Omental fat pad (tissue), 4 donors: ENCODE data around the gene SMPD3. TPM values are rescaled to one million over a fixed set of nuclear protein-coding genes. Genes with fewer than 3 reads are reported as not detected.

ENCODE experiments used
- ATAC-seq: fragments of 150-250 bp; one replicate; pipeline ENCODE4 v1.9.1; 2016; ENCODE audit warnings: mild to moderate bottlenecking, moderate library complexity; ENCODE audit not compliant: low FRiP score
- DNase-seq: peaks from one replicate; pipeline ENCODE4 v3.0.0-alpha.2; 2019; ENCODE audit warnings: low spot score
- total RNA-seq, 4 donors: library from RNA; depleted of rRNA; stranded (reverse); fragments of >200 nt; gene quantifications; one replicate each; pipeline ENCODE4 v1.1.0, GENCODE V29; 2016
- TF ChIP-seq, protein P1 (sequence below), 3 donors: fragments of 450-650 bp; IDR thresholded peaks; one replicate each; pipeline ENCODE4 v1.5.1; 2016 to 2017; ENCODE audit warnings: antibody characterized with exemption in 3 of 3, mild to moderate bottlenecking in 3 of 3, moderate library complexity in 2 of 3

Gene SMPD3
- total RNA-seq, 4 donors from 2014 or later: 0.63 to 44.8 (median 8.1) TPM

DNA sequence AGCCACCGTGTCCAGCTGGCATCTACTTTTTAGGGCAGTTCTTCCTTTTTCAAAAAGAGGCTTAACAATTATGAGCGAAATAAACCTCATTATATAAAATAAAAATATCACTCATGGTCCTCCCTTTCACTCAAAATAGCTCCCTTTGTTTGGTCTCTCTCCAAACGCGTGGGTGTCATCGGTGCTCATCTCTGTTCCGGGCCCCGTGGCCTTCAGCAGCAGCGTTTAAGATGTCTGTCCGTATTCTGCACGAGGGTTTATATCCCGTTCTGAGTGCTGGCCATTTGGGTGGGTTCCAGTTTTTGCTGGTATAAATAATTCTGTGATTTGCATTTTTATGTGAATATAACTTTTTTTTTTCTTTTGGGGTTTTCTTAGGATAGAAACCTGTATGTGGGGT is 104.1 kb downstream of the SMPD3 start:
- ATAC-seq: no peak
- no peak for DNase-seq
- TF ChIP-seq, protein P1, sequence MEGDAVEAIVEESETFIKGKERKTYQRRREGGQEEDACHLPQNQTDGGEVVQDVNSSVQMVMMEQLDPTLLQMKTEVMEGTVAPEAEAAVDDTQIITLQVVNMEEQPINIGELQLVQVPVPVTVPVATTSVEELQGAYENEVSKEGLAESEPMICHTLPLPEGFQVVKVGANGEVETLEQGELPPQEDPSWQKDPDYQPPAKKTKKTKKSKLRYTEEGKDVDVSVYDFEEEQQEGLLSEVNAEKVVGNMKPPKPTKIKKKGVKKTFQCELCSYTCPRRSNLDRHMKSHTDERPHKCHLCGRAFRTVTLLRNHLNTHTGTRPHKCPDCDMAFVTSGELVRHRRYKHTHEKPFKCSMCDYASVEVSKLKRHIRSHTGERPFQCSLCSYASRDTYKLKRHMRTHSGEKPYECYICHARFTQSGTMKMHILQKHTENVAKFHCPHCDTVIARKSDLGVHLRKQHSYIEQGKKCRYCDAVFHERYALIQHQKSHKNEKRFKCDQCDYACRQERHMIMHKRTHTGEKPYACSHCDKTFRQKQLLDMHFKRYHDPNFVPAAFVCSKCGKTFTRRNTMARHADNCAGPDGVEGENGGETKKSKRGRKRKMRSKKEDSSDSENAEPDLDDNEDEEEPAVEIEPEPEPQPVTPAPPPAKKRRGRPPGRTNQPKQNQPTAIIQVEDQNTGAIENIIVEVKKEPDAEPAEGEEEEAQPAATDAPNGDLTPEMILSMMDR (IDR thresholded peaks at IDR 0.05): no peak

DNA sequence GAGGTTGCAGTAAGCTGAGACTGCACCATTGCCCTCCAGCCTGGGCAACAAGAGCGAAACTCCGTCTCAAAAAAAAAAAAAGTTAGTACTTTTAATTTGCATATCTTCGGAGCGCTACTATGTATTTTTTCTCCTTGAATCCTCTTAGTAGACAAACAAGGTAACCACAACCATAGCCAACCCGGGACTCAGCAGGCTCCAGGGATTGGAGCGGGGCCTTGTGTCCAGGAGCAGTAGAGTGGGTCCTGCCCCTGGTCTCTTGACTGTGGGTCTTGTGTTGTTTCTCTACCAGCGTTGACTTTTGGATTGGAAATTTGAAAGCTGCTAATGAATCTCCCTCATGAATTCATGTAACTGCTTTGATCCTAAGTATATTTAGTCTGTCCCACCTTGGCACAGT is 105.2 kb downstream of the SMPD3 start:
- ATAC-seq: no peak
- TF ChIP-seq, protein P1 (IDR thresholded peaks at IDR 0.05): no peak
- no peak for DNase-seq

DNA sequence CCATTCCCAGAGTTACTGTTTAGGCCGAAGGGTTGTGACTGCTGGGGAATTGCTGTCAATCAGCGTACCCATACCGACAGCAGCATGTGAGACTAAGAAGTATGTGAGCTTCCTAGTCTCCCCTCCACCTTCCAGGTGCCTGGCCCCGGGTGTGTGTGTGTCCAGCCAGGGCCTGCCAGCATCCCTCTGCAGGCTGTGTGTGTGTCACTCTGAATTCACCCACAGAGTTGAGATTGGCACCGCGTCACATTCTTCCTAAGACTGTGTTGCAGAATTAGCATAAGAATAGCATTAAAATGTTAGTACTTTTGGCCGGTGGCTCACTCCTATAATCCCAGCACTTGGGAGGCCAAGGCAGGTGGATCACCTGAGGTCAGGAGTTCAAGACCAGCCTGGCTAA is 105.7 kb downstream of the SMPD3 start:
- no peak for DNase-seq
- ATAC-seq: no peak
- TF ChIP-seq, protein P1 (IDR thresholded peaks at IDR 0.05): no peak

DNA sequence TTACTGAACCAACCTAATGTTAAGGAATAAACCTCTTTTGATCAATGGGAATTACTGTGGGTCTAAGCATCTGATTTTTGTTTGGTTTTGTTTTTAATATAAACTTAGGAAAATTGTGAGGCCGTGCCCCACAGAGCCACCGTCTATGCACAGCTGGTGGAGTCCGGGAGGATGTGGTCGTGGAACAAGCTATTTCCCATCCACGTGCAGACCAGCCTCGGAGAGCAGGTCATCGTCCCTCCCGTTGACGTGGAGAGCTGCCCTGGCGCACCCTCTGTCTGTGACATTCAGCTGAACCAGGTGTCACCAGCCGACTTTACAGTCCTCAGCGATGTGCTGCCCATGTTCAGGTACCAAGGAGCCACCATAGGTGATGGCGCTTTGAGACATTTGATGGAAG is 109.1 kb downstream of the SMPD3 start:
- no peak for DNase-seq

DNA sequence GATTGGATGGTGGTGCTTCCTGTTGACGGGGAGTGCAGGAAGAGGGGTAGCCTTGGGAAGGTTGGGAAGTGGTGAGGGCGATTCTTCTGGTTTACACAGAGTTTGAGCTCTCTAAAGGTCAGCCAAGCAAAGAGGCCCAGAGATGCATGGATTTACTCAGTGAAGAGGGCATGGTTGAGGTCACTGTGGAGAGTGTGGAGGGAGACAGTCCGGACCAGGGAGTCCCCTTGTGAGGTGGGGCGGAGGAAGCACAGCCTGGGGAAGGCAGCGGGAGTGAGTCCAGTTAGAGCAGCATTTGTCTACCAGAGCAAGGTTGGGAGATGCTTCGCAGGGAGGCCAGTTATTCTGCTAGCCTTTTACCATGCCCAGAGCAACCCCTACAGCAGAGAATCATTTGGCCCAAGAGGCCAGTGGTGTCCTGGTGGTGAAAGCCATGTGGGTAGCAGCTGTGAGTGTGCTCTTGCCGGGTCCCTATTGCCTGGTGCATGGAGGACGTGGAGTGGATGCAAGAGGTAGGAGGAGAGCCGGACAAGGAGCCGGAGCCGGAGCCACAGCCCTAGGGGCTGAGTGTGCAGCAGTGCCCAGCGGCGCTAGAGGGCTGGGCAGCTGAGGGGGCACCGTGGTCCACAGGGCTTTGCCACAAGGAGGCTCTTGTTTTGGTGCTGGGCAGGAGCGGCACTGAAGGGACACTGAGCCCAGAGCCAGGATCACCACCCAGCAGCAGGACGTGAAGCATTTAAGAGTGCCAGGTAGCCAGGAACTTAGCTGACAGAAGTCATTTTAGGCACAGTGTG is 109.8 kb downstream of the SMPD3 start:
- ATAC-seq: no peak
- TF ChIP-seq, protein P1 (IDR thresholded peaks at IDR 0.05): no peak

More for the DNA sequence above, 109.1 kb downstream of the SMPD3 start:
- TF ChIP-seq, protein P1 (IDR thresholded peaks at IDR 0.05): no peak
- ATAC-seq: no peak

DNA sequence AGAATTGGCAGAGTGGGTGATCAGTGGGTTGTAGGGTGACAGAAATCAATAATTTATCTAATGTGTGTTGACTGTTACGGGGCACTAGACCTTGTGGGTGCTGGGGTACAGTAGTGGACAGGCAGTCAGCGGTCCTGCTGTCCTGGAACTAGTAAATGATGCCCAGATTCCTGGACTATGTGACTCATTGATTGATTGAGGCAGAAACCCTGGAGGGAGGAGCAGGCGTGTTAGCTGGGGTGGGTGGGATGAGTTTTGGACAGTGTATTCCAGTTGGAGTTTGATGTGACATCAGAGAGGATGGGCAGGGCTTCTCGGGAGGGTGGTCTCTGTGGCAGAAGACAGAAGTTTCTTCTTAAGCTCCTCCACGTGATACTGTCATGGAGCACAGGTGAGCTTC is 113.1 kb downstream of the SMPD3 start:
- TF ChIP-seq, protein P1 (IDR thresholded peaks at IDR 0.05): no peak
- no peak for DNase-seq
- peak; percentile 72 for ATAC-seq

More for the DNA sequence above, 109.8 kb downstream of the SMPD3 start:
- no peak for DNase-seq
